Measurements from ENCODE around the gene S100Z.

The S100Z gene

DNA sequence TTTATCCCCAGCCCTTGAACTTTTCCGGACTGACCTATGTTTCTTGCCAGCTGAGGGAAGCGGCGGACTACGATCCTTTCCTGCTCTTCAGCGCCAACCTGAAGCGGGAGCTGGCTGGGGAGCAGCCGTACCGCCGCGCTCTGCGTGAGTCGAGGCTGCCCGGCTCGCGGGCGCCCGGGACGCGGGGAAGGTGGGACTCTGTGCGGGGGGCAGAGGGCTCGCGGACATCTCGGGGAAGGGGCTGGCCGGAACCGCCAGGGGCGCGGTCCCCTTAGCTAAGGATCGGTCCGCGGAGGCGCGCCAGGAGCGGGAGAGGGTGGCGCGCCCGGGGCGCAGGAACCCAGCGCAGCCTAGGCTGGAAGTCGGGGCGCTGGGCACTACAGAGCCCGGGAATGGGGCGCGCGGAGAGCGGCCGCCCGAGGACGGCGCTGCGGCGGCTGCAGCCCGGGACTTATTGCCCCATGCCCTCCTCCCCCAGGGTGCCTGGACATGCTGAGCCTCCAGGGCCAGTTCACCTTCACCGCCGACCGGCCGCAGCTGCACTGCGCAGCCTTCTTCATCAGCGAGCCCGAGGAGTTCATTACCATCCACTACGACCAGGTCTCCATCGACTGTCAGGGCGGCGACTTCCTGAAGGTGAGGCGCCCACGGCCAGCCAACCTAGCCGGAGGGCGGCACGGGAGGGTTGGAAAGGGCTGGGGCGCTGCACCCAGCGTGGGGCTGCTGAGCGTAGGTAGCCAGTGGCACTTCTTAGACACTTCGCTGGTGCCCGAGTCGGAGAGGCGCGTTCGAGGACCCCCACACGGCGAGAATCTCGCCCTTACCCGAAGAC, 104.0 kb downstream of the S100Z start:
- no peak for DNase-seq

DNA sequence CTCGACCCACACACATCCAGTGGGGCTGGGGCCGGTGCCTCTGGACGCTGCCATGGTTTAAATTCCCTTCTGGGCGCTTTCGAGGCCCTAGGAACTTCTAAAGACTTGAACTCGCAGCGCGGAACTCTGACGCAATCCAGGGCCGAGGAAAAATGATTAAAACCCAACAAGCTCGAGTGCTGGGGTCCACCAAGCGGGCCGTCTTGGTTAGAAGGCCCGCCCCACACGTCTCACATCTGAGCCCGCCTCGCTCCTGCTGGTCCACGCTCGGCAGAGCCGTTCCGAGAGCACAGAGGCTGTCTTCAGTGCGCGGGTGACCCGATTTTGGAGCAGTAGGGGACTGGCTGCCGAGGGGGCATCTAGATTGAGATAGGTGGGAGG, 104.6 kb downstream of the S100Z start:
- no peak for DNase-seq

DNA sequence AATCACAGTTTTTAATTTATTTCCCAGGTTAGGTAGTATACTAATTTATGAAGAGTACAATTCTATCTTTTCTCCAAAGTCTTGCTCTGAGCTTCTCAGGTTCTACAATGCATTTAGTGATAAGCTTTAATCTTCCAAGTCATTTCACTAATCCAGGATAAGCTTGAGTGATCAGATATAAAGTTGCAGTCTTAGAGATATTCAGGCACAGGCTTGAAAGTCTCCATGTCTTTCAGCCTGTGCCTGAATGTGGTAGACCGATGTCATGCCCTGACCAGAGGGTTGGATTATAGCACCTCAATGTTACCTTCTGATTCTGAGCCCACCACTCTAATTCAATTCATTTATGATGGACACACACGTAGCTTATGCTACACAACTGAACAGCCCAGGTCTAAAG, 106.2 kb downstream of the S100Z start:
- DNase-seq = no peak

DNA sequence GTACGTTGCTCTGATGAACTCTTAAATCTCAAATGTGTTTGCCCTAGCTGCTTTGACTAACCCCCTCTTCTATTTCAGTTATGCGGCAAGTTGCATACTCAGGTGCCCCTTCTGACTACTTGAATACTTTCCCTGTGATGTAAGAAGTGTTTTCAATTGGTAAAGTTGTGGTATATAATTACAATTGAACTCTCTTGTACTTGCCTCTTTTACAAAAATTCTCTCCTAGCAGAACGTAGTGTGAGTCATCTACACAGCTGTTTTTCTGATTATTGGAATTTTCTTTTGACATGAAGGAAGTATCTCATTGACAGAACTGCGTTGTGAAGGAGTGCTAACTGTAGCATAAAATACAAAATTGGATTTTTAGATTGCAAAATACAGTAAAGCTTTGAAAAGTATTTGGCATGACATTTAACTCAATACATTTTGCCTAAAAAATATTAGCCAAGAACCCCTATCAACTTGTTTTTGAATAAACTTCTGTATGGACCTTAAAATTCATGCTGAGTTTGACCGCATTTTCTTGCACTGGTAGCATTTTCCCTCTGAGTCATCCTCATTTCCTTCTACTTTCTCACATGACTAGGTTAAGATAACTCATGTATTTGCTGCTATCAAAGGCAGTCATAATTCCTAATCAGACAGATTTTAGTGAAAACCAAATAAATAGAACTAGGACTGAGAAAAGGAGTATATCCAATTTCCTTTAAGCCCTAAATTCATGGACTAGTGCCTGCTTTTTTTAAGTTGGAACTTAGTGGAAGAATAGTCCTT, 109.4 kb downstream of the S100Z start:
- no peak for DNase-seq

DNA sequence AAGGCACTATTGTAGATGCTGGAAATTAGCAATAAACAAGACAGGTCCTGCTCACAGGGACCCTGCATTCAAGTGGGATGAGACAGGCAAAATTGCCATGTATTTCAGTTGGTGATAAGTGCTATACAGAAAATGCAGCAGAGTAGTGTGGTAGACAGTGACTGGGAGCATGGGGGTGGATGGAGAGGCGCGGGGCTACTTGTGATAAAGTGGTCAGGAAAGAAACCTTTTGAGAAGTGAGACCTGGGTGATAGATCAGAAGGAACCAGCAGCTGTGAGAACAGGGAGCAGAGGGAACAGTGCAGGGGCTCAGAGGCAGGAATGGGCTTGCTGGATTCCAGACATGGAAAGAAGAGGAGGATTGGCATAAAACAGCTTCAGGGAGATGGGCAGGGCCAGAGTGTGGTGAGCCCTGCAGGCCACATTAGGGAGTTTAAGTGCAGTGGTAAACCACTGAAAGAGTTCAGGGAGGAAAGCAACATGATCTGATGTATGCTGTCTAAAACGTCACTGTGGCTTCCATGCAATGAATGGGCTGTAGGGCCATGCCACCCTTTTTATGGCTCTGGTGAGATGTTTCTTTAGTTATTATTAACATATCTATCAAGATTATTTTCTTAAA, 110.3 kb downstream of the S100Z start:
- no peak for DNase-seq

DNA sequence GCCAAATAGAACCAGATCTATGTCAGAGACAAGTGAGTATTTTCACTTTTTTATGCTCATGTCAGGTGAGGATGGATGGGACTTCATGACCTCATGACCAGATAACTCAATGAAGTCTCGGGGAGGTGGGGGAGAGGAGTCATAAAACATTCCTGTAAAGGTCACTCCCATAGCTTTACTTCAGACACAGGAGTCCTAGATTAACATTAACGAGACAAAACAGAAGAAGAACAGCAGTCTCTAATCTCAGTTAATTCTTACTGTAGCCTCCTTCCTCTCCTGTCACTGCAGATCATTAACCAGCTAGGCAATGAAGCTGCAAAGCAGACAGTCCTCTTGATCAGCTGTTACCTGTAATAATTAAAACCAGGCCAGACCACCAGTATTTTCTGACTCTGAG, 114.2 kb downstream of the S100Z start:
- DNase-seq = no peak

All from NCI-H510A (cell line).